Measurements from ENCODE around the gene MDN1.

The MDN1 gene

DNA sequence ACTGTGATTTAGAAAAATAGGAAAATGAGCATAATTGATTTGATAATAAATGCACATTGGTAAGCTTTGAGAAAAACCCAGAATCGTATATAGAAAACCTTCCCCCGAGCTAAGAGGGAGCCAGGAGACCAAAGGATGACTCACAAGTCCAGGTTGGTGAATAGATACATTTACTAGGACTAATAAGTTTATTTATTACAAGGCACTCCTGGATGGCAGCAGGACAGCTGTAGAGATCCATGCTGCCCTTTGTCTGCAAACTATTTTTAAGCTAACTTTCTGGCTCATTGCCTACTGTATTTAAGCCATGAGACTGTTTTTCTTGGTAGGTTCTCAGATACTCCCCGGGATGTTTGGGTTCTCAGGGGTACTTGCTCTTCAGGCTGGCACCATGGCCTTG lies 23.5 kb upstream of the MDN1 start:
- H4K20me1 ChIP-seq (ENCODE audit: insufficient read depth, low read length) = 0 out of 2 replicates have a peak, but pooled peaks cover 7% of the 10 kb centered on the region
- no peak overlapping the region for H2AFZ ChIP-seq (ENCODE audit: low read depth, low read length)
- H3K27me3 ChIP-seq (ENCODE audit: low read depth, low read length) = no peaks in the 10 kb centered on the region
- peaks cover 6% of the 10 kb centered on the region for H3K36me3 ChIP-seq (replicated peaks; ENCODE audit: low read depth, low read length)
- no peak overlapping the region for H3K4me3 ChIP-seq (ENCODE audit: low read length)
- H3K4me1 ChIP-seq (ENCODE audit: low read length) = no peaks in the 10 kb centered on the region
- peaks cover 15% of the 10 kb centered on the region for H3K79me2 ChIP-seq (ENCODE audit: low read length)
- no peak overlapping the region for H3K4me2 ChIP-seq (ENCODE audit: low read length)
- no peaks in the 10 kb centered on the region for H3K9me3 ChIP-seq (ENCODE audit: insufficient read depth, low read length)
- H3K9ac ChIP-seq (ENCODE audit: low read length) = no peak overlapping the region
- TF ChIP-seq, protein P1, sequence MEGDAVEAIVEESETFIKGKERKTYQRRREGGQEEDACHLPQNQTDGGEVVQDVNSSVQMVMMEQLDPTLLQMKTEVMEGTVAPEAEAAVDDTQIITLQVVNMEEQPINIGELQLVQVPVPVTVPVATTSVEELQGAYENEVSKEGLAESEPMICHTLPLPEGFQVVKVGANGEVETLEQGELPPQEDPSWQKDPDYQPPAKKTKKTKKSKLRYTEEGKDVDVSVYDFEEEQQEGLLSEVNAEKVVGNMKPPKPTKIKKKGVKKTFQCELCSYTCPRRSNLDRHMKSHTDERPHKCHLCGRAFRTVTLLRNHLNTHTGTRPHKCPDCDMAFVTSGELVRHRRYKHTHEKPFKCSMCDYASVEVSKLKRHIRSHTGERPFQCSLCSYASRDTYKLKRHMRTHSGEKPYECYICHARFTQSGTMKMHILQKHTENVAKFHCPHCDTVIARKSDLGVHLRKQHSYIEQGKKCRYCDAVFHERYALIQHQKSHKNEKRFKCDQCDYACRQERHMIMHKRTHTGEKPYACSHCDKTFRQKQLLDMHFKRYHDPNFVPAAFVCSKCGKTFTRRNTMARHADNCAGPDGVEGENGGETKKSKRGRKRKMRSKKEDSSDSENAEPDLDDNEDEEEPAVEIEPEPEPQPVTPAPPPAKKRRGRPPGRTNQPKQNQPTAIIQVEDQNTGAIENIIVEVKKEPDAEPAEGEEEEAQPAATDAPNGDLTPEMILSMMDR (IDR thresholded peaks at IDR 0.05; ENCODE audit: low read depth, low read length) = no peak
- TF ChIP-seq EZH2phosphoT487 (IDR thresholded peaks at IDR 0.05; ENCODE audit: low read depth) = no peak
- H3K27ac ChIP-seq (ENCODE audit: low read length) = no peak overlapping the region

DNA sequence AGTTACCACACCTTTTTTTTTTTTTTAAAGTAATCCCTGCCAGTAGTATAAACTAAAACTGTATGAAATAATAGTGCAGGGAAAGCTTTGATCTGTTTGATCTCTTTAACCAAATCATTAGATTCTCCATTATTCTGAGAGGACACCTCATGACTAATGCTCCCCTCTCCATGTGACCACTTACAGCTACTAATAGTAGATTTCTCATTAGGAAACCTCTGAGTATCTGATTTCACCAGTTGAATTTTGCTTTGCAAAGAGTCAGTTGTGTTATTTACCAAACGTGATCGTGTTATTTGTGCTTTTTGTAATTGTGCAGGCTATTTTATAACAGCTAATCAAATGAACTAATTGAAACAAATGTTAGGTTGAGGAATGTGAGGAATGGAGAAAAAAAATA lies 22.6 kb upstream of the MDN1 start:
- H2AFZ ChIP-seq (ENCODE audit: low read depth, low read length) = no peak overlapping the region
- H3K9me3 ChIP-seq (ENCODE audit: insufficient read depth, low read length) = no peaks in the 10 kb centered on the region
- no peak overlapping the region for H3K4me3 ChIP-seq (ENCODE audit: low read length)
- H3K9ac ChIP-seq (ENCODE audit: low read length) = no peak overlapping the region
- no peaks in the 10 kb centered on the region for H3K4me1 ChIP-seq (ENCODE audit: low read length)
- H3K36me3 ChIP-seq (replicated peaks; ENCODE audit: low read depth, low read length) = peaks cover 3% of the 10 kb centered on the region
- H3K27me3 ChIP-seq (ENCODE audit: low read depth, low read length) = no peaks in the 10 kb centered on the region
- peaks cover 15% of the 10 kb centered on the region for H3K79me2 ChIP-seq (ENCODE audit: low read length)
- TF ChIP-seq, protein P1 (IDR thresholded peaks at IDR 0.05; ENCODE audit: low read depth, low read length) = no peak
- TF ChIP-seq EZH2phosphoT487 (IDR thresholded peaks at IDR 0.05; ENCODE audit: low read depth) = no peak
- H4K20me1 ChIP-seq (ENCODE audit: insufficient read depth, low read length) = 0 out of 2 replicates have a peak, but pooled peaks cover 7% of the 10 kb centered on the region
- H3K4me2 ChIP-seq (ENCODE audit: low read length) = no peak overlapping the region
- H3K27ac ChIP-seq (ENCODE audit: low read length) = no peak overlapping the region

GRCh38 chr6:89840538-89840937 lies 20.9 kb upstream of the MDN1 start:
- Histone ChIP-seq H3K9ac (ENCODE audit: low read length) (no peak overlapping the region), H3K4me2 (ENCODE audit: low read length) (no peak overlapping the region), H3K27ac (ENCODE audit: low read length) (no peak overlapping the region), H3K9me3 (ENCODE audit: insufficient read depth, low read length) (no peaks in the 10 kb centered on the region), H2AFZ (ENCODE audit: low read depth, low read length) (no peak overlapping the region), H3K27me3 (ENCODE audit: low read depth, low read length) (no peaks in the 10 kb centered on the region), H3K4me3 (ENCODE audit: low read length) (no peak overlapping the region), H3K36me3 (replicated peaks; ENCODE audit: low read depth, low read length) (peaks cover 5% of the 10 kb centered on the region), H3K4me1 (ENCODE audit: low read length) (peaks cover 2% of the 10 kb centered on the region; the same call in 1 of the 2 replicates), H4K20me1 (ENCODE audit: insufficient read depth, low read length) (peaks cover 7% of the 10 kb centered on the region; the same call in 1 of the 2 replicates), H3K79me2 (ENCODE audit: low read length) (peaks cover 18% of the 10 kb centered on the region)
- TF ChIP-seq, protein P1 (IDR thresholded peaks at IDR 0.05; ENCODE audit: low read depth, low read length) = no peak
- TF ChIP-seq EZH2phosphoT487 (IDR thresholded peaks at IDR 0.05; ENCODE audit: low read depth) = no peak

DNA sequence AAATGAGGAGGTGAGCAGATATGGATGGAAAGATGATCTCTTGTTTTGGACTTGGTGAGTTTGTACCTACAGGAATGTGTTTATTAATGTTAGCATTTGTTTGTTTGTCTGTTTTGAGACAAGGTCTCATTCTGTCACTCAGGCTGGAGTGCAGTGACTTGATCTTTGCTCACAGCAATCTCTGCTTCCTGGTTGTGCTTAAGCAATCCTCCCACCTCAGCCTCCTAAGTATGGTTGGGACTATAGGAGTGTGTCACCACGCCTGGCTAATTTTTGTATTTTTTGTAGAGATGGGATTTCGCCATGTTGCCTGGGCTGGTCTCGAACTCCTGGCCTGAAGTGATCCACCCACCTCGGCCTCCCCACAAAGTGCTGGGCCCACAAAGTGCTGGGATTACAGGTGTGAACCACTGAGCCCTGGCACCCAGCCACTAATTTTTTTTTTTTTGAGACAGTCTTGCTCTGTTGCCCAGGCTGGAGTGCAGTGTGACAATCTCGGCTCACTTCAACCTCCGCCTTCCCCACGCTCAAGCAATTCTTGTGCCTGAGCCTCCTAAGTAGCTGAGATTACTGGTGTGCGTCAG lies 17.1 kb upstream of the MDN1 start:
- Histone ChIP-seq H3K4me1 (ENCODE audit: low read length) (peaks cover 13% of the 10 kb centered on the region), H4K20me1 (ENCODE audit: insufficient read depth, low read length) (no peaks in the 10 kb centered on the region; the same call in 1 of the 2 replicates), H3K79me2 (ENCODE audit: low read length) (peaks cover 6% of the 10 kb centered on the region), H2AFZ (ENCODE audit: low read depth, low read length) (no peak overlapping the region), H3K4me2 (ENCODE audit: low read length) (no peak overlapping the region), H3K36me3 (replicated peaks; ENCODE audit: low read depth, low read length) (peaks cover 15% of the 10 kb centered on the region), H3K27ac (ENCODE audit: low read length) (no peak overlapping the region), H3K27me3 (ENCODE audit: low read depth, low read length) (no peaks in the 10 kb centered on the region), H3K9me3 (ENCODE audit: insufficient read depth, low read length) (no peaks in the 10 kb centered on the region), H3K9ac (ENCODE audit: low read length) (no peak overlapping the region), H3K4me3 (ENCODE audit: low read length) (no peak overlapping the region)
- TF ChIP-seq, protein P1 (IDR thresholded peaks at IDR 0.05; ENCODE audit: low read depth, low read length) = no peak
- TF ChIP-seq EZH2phosphoT487 (IDR thresholded peaks at IDR 0.05; ENCODE audit: low read depth) = no peak

All from OCI-LY3 (cell line).